Sigmoid colon (tissue), 7 donors: Measurements from ENCODE around the gene DUT. TPM values are rescaled to one million over a fixed set of nuclear protein-coding genes. Genes with fewer than 3 reads are reported as not detected.
A peak's percentile ranks its signal among the peaks of the same experiment; 100 is the strongest.

Experiments
- DNase-seq: peaks from one replicate; pipeline ENCODE4 v3.0.0-alpha.2; 2019
- H3K27ac ChIP-seq, 4 donors: fragments of 200-600 bp; sonication (generic); one replicate each; pipeline ENCODE4 v1.5.1; 2016 to 2019; ENCODE audit warnings: mild to moderate bottlenecking in 1 of 4
- H3K27me3 ChIP-seq, 3 donors: fragments of 200-600 bp; sonication (generic); one replicate each; pipeline ENCODE4 v1.5.1; 2019; ENCODE audit warnings: mild to moderate bottlenecking in 1 of 3
- H3K36me3 ChIP-seq, 4 donors: fragments of 200-600 bp; sonication (generic); one replicate each; pipeline ENCODE4 v1.5.1; 2016 to 2019
- H3K4me1 ChIP-seq, 4 donors: fragments of 200-600 bp; sonication (generic); one replicate each; pipeline ENCODE4 v1.5.1; 2017 to 2019
- H3K4me3 ChIP-seq, 4 donors: fragments of 200-600 bp; sonication (generic); one replicate each; pipeline ENCODE4 v1.5.1; 2017 to 2019; ENCODE audit warnings: mild to moderate bottlenecking in 2 of 4, moderate library complexity in 1 of 4
- H3K9me3 ChIP-seq, 4 donors: fragments of 200-600 bp in 3 of 4; sonication (generic) in 3 of 4; one replicate each; pipeline versions ENCODE4 v1.5.1 to v1.6.1; 2013 to 2019
- CTCF ChIP-seq, 4 experiments: fragments of 450-650 bp in 3 of 4; fragments of 200-600 bp in 1 of 4; IDR thresholded peaks; one replicate each; pipeline ENCODE4 v1.5.1; 2016 to 2019; ENCODE audit warnings: antibody characterized with exemption in 4 of 4, mild to moderate bottlenecking in 3 of 4, moderate library complexity in 2 of 4
- EP300 ChIP-seq, 4 donors: sonication (generic); formaldehyde crosslinking; IDR thresholded peaks; one replicate each; pipeline ENCODE4 v1.6.1; 2017; ENCODE audit warnings: antibody characterized with exemption in 4 of 4
- POLR2A ChIP-seq, 2 donors: fragments of 450-650 bp; IDR thresholded peaks; one replicate each; pipeline ENCODE4 v1.6.1; 2016; ENCODE audit warnings: antibody characterized with exemption in 2 of 2, mild to moderate bottlenecking in 2 of 2, moderate library complexity in 2 of 2
- POLR2AphosphoS5 ChIP-seq, 4 donors: sonication (generic); formaldehyde crosslinking; IDR thresholded peaks; one replicate each; pipeline ENCODE4 v1.6.1; 2017; ENCODE audit warnings: antibody characterized with exemption in 4 of 4
- WGBS, 2 donors: extraction: QIAGEN DNeasy Blood & Tissue Kit; methylation state at CpG; one replicate each; pipeline ENCODE4 v1.1.7; 2013; 5-methylcytosine and 5-hydroxymethylcytosine counted together
- intact Hi-C: fragments of 100-400 bp; cut with DNase I; formaldehyde crosslinking; loops from one replicate; pipeline ENCODE4 v1.15.1; 2023
- polyA plus RNA-seq, 3 donors: library from polyadenylated mRNA; stranded (reverse); fragments of 200-250 nt; gene quantifications; one replicate each; pipeline ENCODE4 v1.2.3, GENCODE V29; 2013
- total RNA-seq, 4 donors: library from RNA; depleted of rRNA; stranded (reverse); fragments of >200 nt; gene quantifications; one replicate each; pipeline ENCODE4 v1.1.0, GENCODE V29; 2016
- donor health status: healthy with polysubstance abuse.
- donor health status: Bipolar disorder and iron deficiency.
- donor health status: healthy.

The DUT gene
- total RNA-seq (100 to 1,000 TPM in 2 of 4 donors, 10 to 100 TPM in 2; 76.2 to 109 (median 102) TPM), polyA plus RNA-seq (10 to 100 TPM; 42.6 to 91.1 (median 59.9) TPM)

- Histone ChIP-seq H3K4me1 (peaks cover 0 to 20% (median 15%) of the 10 kb centered on the region in 4 donors), H3K4me3 (peak within 1 kb of the TSS; percentile 57 to 87 (median 72)), H3K27me3 (no peaks in the 10 kb centered on the region), H3K36me3 (peaks cover 0 to 22% (median 6%) of the 10 kb centered on the region in 4 donors), H3K27ac (peak within 1 kb of the TSS; percentile 94 to 98 (median 96)), H3K9me3 (no peaks in the 10 kb centered on the region)
- peak; percentile 93 for DNase-seq
- no peak for TF ChIP-seq EP300 (IDR thresholded peaks at IDR 0.05)
- TF ChIP-seq POLR2AphosphoS5 (IDR thresholded peaks at IDR 0.05), result peak; percentile 89 to 98 (median 94)
- TF ChIP-seq CTCF (IDR thresholded peaks at IDR 0.05), result no peak
- TF ChIP-seq POLR2A (IDR thresholded peaks at IDR 0.05), result peak; percentile 79 to 85
- 0% methylated on average over 89 of the region's 89 CpGs for WGBS, 2 donors
- intact Hi-C loops, result loop anchor here (5.0 kb wide), 2 partner anchors 154 to 716 kb away; partner anchors contain the start of genes MYEF2 and SECISBP2L
These were observed at the start of gene DUT for GRCh38 chr15:48330855-48331795. DUT (plus strand) TSS chr15:48331429; CDS start chr15:48331516, 87 bp downstream.

- H3K9me3 ChIP-seq, result no peaks in the 10 kb centered on the region
- WGBS, 2 donors, result 80 to 89% methylated on average over 4 of the region's 4 CpGs
- no peaks in the 10 kb centered on the region for H3K27me3 ChIP-seq
- intact Hi-C loops, result no loop called here
- no peak for DNase-seq
- no peaks in the 10 kb centered on the region for H3K36me3 ChIP-seq
- peaks cover 0 to 17% (median 13%) of the 10 kb centered on the region in 4 donors for H3K4me1 ChIP-seq
- TF ChIP-seq EP300 (IDR thresholded peaks at IDR 0.05), result no peak
- no peak for TF ChIP-seq CTCF (IDR thresholded peaks at IDR 0.05)
- TF ChIP-seq POLR2AphosphoS5 (IDR thresholded peaks at IDR 0.05), result no peak
- TF ChIP-seq POLR2A (IDR thresholded peaks at IDR 0.05), result no peak
- no peak overlapping the region for H3K4me3 ChIP-seq
- H3K27ac ChIP-seq, result no peak overlapping the region
These were observed 49.6 kb upstream of the DUT start for GRCh38 chr15:48281674-48282073.

GRCh38 chr15:48282216-48282615 lies 49.0 kb upstream of the DUT start:
- peaks cover 0 to 17% (median 13%) of the 10 kb centered on the region in 4 donors for H3K4me1 ChIP-seq
- H3K36me3 ChIP-seq, result no peaks in the 10 kb centered on the region
- no peak overlapping the region for H3K27ac ChIP-seq
- no peaks in the 10 kb centered on the region for H3K9me3 ChIP-seq
- no peak for TF ChIP-seq POLR2A (IDR thresholded peaks at IDR 0.05)
- no peak for TF ChIP-seq CTCF (IDR thresholded peaks at IDR 0.05)
- TF ChIP-seq POLR2AphosphoS5 (IDR thresholded peaks at IDR 0.05), result no peak
- no peak for TF ChIP-seq EP300 (IDR thresholded peaks at IDR 0.05)
- no peak overlapping the region for H3K4me3 ChIP-seq
- intact Hi-C loops, result no loop called here
- DNase-seq, result no peak
- no peaks in the 10 kb centered on the region for H3K27me3 ChIP-seq
- 80 to 87% methylated on average over 4 of the region's 4 CpGs for WGBS, 2 donors

GRCh38 chr15:48283396-48284145 lies 47.7 kb upstream of the DUT start:
- WGBS, 2 donors, result 62 to 80% methylated on average over 6 of the region's 6 CpGs
- DNase-seq, result no peak
- H3K27me3 ChIP-seq, result no peaks in the 10 kb centered on the region
- no peak for TF ChIP-seq CTCF (IDR thresholded peaks at IDR 0.05)
- TF ChIP-seq POLR2AphosphoS5 (IDR thresholded peaks at IDR 0.05), result no peak
- no peak for TF ChIP-seq EP300 (IDR thresholded peaks at IDR 0.05)
- no peak for TF ChIP-seq POLR2A (IDR thresholded peaks at IDR 0.05)
- intact Hi-C loops, result no loop called here
- no peaks in the 10 kb centered on the region for H3K9me3 ChIP-seq
- H3K36me3 ChIP-seq, result no peaks in the 10 kb centered on the region
- H3K4me1 ChIP-seq, result peaks cover 0 to 17% (median 13%) of the 10 kb centered on the region in 4 donors
- H3K4me3 ChIP-seq, result no peak overlapping the region
- H3K27ac ChIP-seq, result no peak overlapping the region
